IPS-20b (cell line): ENCODE data around the gene AKR7A3.
A peak's percentile ranks its signal among the peaks of the same experiment; 100 is the strongest.
"Not testable (repeated sequence)": the region's sequence is repeated elsewhere in the genome, so short reads cannot be mapped to it uniquely, and the experiment has no call there.

Experiments used
- H3K27ac ChIP-seq: one replicate; pipeline ENCODE4 v1.5.1; 2013; ENCODE audit warnings: low read length
- H3K27me3 ChIP-seq: 2 replicates; pipeline ENCODE4 v1.6.1; 2013; ENCODE audit warnings: mild to moderate bottlenecking, low read length, inconsistent platforms; ENCODE audit not compliant: insufficient read depth
- H3K36me3 ChIP-seq: 2 replicates; pipeline ENCODE4 v1.6.1; 2013; ENCODE audit warnings: low read depth, mild to moderate bottlenecking, inconsistent platforms, low read length, moderate library complexity; ENCODE audit not compliant: insufficient read depth
- H3K4me1 ChIP-seq: 2 replicates; pipeline ENCODE4 v1.6.1; 2013; ENCODE audit warnings: mild to moderate bottlenecking, control low read depth, inconsistent platforms, low read length, moderate library complexity; ENCODE audit not compliant: insufficient read depth
- H3K4me3 ChIP-seq: 2 replicates; pipeline ENCODE4 v1.5.1; 2013; ENCODE audit warnings: mild to moderate bottlenecking, low read length, inconsistent platforms
- H3K9ac ChIP-seq: 2 replicates; pipeline ENCODE4 v1.6.1; 2013; ENCODE audit warnings: low read depth, mild to moderate bottlenecking, inconsistent platforms, low read length, moderate library complexity
- H3K9me3 ChIP-seq: 2 replicates; pipeline ENCODE4 v1.6.1; 2013; ENCODE audit warnings: mild to moderate bottlenecking, low read depth, low read length, inconsistent platforms; ENCODE audit not compliant: insufficient read depth

AKR7A3 gene

DNA sequence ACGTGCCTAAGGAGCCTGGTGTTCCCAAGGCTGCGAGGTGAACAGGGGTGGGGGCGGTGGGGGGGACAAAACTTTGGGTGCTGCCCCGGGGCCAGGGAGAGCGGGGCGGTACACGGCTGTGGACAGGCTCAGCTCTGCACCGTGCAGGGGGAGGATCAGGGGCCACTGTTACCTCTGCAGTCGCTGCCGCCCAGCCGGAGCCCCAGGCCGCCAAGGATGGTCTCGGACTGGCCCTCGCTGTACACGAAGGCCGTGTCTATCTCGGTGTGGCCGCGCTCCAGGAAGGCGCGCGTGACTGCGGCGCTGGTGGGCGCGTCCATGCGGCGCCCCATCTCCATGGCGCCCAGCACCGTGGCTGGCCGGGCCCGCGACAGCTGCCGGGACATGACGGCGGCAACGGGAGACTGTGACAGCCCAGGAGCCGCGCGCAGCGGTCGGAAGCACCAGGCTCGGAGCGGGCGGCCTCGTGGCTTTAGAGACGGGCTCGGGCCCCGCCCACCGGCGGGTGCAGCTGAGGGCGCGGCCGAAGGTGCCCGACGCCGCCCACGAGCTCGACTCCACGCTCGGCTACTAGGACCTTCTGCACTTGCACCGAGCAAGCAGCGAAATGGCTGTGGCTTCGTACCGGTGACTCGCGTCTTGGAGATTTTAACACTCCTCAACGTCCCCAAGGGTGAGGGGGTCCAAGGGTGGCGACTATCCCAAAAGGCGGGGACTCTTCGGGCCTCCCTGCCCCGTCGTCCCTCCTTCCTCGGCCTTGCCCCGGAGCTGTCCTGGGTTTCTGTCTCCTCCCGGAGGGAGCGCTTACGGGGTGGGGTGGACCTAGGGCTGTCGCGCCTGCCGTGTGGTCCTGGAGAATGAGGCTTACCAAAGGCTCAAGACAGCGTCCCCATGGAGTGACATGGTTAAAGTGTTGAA, at the start of gene AKR7A3:
AKR7A3 (minus strand) TSS at position 447 of the 918 bp plus-strand sequence; CDS start at position 386, 61 bp downstream.
- not testable (repeated sequence) for H3K4me1 ChIP-seq, H3K36me3 ChIP-seq, H3K9ac ChIP-seq, H3K27ac ChIP-seq, H3K9me3 ChIP-seq
- Histone ChIP-seq H3K27me3 (peaks cover 31% of the 10 kb centered on the region), H3K4me3 (peak within 1 kb of the TSS; percentile 65)

DNA sequence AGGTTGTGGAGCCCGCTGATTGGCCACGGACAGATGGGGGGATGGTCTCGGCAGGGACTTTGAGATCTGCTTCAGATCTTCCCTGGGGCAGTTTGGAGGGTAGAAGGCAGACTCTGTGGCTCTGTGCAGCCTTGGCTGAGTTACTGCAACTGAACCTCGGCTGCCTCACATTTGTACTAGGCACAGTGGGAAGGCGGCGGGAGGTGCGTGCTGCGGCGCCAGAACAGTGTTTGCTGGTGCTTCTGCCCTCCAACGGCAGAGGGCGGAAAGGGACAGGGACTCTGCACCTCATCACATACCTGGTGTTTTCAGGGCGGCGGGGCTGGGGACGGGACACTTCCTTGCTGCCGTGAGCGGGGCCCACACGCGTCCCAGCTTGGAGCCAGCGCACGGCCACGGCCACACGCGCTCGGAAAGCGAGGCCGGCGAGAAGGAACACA, 49.8 kb upstream of the AKR7A3 start:
- Histone ChIP-seq H3K4me3 (peak overlapping the region; percentile 40; the same call in 1 of the 2 replicates), H3K27ac (no peak overlapping the region), H3K9ac (peak overlapping the region; percentile 49; the same call in 1 of the 2 replicates), H3K27me3 (no peaks in the 10 kb centered on the region), H3K36me3 (peaks cover 21% of the 10 kb centered on the region), H3K9me3 (no peaks in the 10 kb centered on the region), H3K4me1 (peaks cover 3% of the 10 kb centered on the region; the same call in 1 of the 2 replicates)

- H3K9ac ChIP-seq: peak overlapping the region; percentile 49; the same call in 1 of the 2 replicates
- no peaks in the 10 kb centered on the region for H3K9me3 ChIP-seq
- H3K27me3 ChIP-seq: no peaks in the 10 kb centered on the region
- H3K4me3 ChIP-seq: no peak overlapping the region
- H3K4me1 ChIP-seq: peaks cover 3% of the 10 kb centered on the region; the same call in 1 of the 2 replicates
- H3K27ac ChIP-seq: no peak overlapping the region
- H3K36me3 ChIP-seq: peaks cover 11% of the 10 kb centered on the region
Observed at GRCh38 chr1:19337289-19337688, 48.7 kb upstream of the AKR7A3 start.

DNA sequence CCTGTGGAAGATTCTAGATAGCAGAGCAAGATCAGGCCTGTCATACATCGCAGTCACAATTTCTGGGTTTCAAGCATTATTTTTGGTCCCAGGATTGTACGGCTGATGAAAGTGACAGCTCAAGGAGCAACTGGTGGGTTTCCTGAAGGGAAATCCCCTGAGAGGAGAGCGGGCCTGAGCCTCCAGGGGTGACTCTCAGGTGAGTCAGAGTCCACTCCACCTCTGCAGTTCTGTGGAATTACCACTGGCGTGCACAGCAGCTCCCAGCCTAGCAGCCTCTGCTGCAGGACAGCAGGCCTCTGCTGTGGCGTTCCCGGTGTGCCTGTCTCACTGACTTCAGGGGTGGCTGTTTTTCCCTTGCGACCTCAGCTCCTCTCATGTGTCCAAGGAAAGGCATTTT, 48.0 kb upstream of the AKR7A3 start:
- peaks cover 3% of the 10 kb centered on the region; the same call in 1 of the 2 replicates for H3K4me1 ChIP-seq
- no peak overlapping the region for H3K4me3 ChIP-seq
- 0 out of 2 replicates have a peak, but pooled peaks cover 11% of the 10 kb centered on the region for H3K36me3 ChIP-seq
- H3K9me3 ChIP-seq: no peaks in the 10 kb centered on the region
- H3K27me3 ChIP-seq: no peaks in the 10 kb centered on the region
- no peak overlapping the region for H3K9ac ChIP-seq
- no peak overlapping the region for H3K27ac ChIP-seq

GRCh38 chr1:19333587-19334354, 45.2 kb upstream of the AKR7A3 start:
- Histone ChIP-seq H3K27ac (no peak overlapping the region), H3K27me3 (no peaks in the 10 kb centered on the region), H3K9ac (no peak overlapping the region), H3K4me3 (no peak overlapping the region), H3K9me3 (no peaks in the 10 kb centered on the region), H3K36me3 (no peaks in the 10 kb centered on the region), H3K4me1 (peaks cover 3% of the 10 kb centered on the region; the same call in 1 of the 2 replicates)

DNA sequence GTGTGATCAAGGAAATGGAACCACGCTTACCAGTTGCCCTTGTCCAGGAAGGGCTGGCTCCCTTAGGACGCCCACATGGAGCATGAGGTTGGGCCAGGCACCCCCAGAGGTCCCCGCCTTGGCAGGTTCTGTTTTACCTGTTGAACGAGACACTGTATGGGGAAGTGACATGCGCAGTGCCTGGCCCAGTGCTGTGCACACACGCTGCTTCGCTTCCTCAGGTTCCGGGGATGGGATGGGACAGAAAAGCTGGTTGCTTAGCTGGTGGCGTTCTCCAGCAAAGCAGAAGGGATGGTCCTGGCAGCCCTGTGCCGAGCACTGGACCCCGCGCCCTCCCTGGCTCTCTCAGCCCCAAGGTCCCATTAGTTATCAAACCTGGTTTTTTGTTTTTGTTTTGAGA, 44.3 kb upstream of the AKR7A3 start:
- Histone ChIP-seq H3K36me3 (peaks cover 2% of the 10 kb centered on the region; the same call in 1 of the 2 replicates), H3K27me3 (no peaks in the 10 kb centered on the region), H3K9ac (no peak overlapping the region), H3K4me3 (no peak overlapping the region), H3K9me3 (no peaks in the 10 kb centered on the region), H3K4me1 (peaks cover under 1% of the 10 kb centered on the region; the same call in 1 of the 2 replicates), H3K27ac (no peak overlapping the region)

- Histone ChIP-seq H3K4me3 (no peak overlapping the region), H3K27ac (no peak overlapping the region), H3K36me3 (peaks cover 12% of the 10 kb centered on the region), H3K9ac (no peak overlapping the region), H3K27me3 (no peaks in the 10 kb centered on the region), H3K4me1 (no peaks in the 10 kb centered on the region), H3K9me3 (no peaks in the 10 kb centered on the region)
Observed at GRCh38 chr1:19331262-19331878, 42.8 kb upstream of the AKR7A3 start.

GRCh38 chr1:19330449-19331135, 42.0 kb upstream of the AKR7A3 start:
- H3K27ac ChIP-seq: no peak overlapping the region
- H3K4me1 ChIP-seq: no peaks in the 10 kb centered on the region
- H3K36me3 ChIP-seq: peaks cover 19% of the 10 kb centered on the region
- H3K9ac ChIP-seq: no peak overlapping the region
- H3K27me3 ChIP-seq: no peaks in the 10 kb centered on the region
- no peak overlapping the region for H3K4me3 ChIP-seq
- no peaks in the 10 kb centered on the region for H3K9me3 ChIP-seq

- Histone ChIP-seq H3K9ac (no peak overlapping the region), H3K4me3 (no peak overlapping the region), H3K9me3 (no peaks in the 10 kb centered on the region), H3K27ac (no peak overlapping the region), H3K4me1 (no peaks in the 10 kb centered on the region), H3K36me3 (peaks cover 23% of the 10 kb centered on the region), H3K27me3 (no peaks in the 10 kb centered on the region)
Observed at GRCh38 chr1:19329611-19330010, 41.0 kb upstream of the AKR7A3 start.

- H3K27me3 ChIP-seq: no peaks in the 10 kb centered on the region
- no peaks in the 10 kb centered on the region for H3K9me3 ChIP-seq
- no peaks in the 10 kb centered on the region for H3K4me1 ChIP-seq
- no peak overlapping the region for H3K27ac ChIP-seq
- H3K9ac ChIP-seq: no peak overlapping the region
- H3K4me3 ChIP-seq: no peak overlapping the region
- peaks cover 28% of the 10 kb centered on the region for H3K36me3 ChIP-seq
Observed at GRCh38 chr1:19329188-19329587, 40.6 kb upstream of the AKR7A3 start.

DNA sequence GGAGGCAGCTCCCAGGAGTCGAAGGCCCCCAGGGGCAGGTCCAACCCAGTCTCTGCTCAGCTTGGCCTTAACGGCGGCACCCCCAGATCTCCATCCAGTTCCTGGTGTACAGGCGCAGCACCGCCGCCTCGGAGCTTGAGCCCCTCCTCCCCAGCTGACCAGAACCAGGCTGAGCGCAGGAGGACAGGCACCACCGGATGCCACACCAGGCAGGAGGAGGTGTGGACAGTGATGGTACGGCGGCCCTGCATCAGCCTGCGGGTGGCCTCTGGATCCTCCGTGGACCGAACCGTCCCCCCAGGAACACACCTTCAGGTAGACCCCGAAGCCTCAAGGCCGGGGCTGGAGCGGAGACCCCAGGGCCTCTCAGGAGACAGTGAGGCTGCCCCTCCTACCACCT, 39.9 kb upstream of the AKR7A3 start:
- no peaks in the 10 kb centered on the region for H3K9me3 ChIP-seq
- H3K4me3 ChIP-seq: no peak overlapping the region
- H3K36me3 ChIP-seq: peaks cover 30% of the 10 kb centered on the region
- no peaks in the 10 kb centered on the region for H3K27me3 ChIP-seq
- H3K4me1 ChIP-seq: no peaks in the 10 kb centered on the region
- H3K27ac ChIP-seq: no peak overlapping the region
- no peak overlapping the region for H3K9ac ChIP-seq
